ENCODE results near the gene SLC9A9.

DNA sequence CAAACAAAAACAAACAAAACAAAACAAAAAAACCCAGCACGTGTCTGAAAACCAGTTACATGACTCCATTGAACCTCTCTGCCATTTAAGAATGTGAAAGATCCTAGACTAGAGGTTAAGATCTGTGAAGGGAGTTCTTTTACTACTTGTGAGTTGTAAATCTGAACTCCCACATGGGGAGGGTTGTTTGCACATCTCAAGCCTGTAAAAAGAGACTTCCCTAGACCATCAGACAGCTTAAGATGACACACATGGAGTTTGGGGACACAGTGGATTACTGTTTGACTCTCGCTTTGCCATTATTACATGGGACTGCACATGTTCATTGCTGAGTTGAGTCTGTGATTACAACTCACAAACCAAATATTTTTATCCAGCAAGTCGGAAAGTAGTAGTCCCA lies 171.5 kb downstream of the SLC9A9 start:
- TF ChIP-seq, protein P1, sequence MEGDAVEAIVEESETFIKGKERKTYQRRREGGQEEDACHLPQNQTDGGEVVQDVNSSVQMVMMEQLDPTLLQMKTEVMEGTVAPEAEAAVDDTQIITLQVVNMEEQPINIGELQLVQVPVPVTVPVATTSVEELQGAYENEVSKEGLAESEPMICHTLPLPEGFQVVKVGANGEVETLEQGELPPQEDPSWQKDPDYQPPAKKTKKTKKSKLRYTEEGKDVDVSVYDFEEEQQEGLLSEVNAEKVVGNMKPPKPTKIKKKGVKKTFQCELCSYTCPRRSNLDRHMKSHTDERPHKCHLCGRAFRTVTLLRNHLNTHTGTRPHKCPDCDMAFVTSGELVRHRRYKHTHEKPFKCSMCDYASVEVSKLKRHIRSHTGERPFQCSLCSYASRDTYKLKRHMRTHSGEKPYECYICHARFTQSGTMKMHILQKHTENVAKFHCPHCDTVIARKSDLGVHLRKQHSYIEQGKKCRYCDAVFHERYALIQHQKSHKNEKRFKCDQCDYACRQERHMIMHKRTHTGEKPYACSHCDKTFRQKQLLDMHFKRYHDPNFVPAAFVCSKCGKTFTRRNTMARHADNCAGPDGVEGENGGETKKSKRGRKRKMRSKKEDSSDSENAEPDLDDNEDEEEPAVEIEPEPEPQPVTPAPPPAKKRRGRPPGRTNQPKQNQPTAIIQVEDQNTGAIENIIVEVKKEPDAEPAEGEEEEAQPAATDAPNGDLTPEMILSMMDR (optimal IDR thresholded peaks at IDR 0.05 in 1 of 3, IDR thresholded peaks at IDR 0.05 in 1 of 3, conservative IDR thresholded peaks at IDR 0.05 in 1 of 3; ENCODE audit: extremely low read depth in 1 of 3, insufficient read depth in 2 of 3, low read length in 3 of 3), result no peak
- no peak for TF ChIP-seq EZH2 (IDR thresholded peaks at IDR 0.05; ENCODE audit: low read length)

All from keratinocyte (primary cell).